CD4-positive, alpha-beta T cell (primary cell): ENCODE results near the gene ANAPC5. TPM values are rescaled to one million over a fixed set of nuclear protein-coding genes. Genes with fewer than 3 reads are reported as not detected.
A peak's percentile ranks its signal among the peaks of the same experiment; 100 is the strongest.

Experiments
- ATAC-seq: fragments of 200-7000 bp; cut with Tn5 transposase; one replicate; pipeline ENCODE4 v1.10.0; 2022; ENCODE audit warnings: mild to moderate bottlenecking; ENCODE audit not compliant: poor library complexity
- CTCF ChIA-PET: fragments of 350-600 bp; sonication (Branson Sonifier 250); formaldehyde crosslinking; loops from one replicate; lab custom pipeline; 2021; ENCODE audit warnings: antibody characterized with exemption, inconsistent platforms; lab: Charles Lee
- POLR2A ChIA-PET: fragments of 350-600 bp; sonication (Branson Sonifier 250); formaldehyde crosslinking; loops from one replicate; lab custom pipeline; 2021; ENCODE audit warnings: antibody characterized with exemption, inconsistent platforms; lab: Charles Lee
- DNase-seq, 14 experiments: peaks; one replicate each; pipeline ENCODE4 v3.0.0-alpha.2; 2013 to 2020; ENCODE audit warnings: mixed read lengths in 2 of 14
- H3K27ac ChIP-seq, 2 donors: one replicate each; pipeline versions ENCODE4 v1.5.1 to v1.7.0; 2013; ENCODE audit warnings: low read length in 2 of 2, low read depth in 1 of 2, mild to moderate bottlenecking in 1 of 2
- H3K27me3 ChIP-seq, 2 experiments: 1 replicate in 1 of 2; 2 replicates in 1 of 2; pipeline versions ENCODE4 v1.6.1 to v1.7.0; 2013; ENCODE audit warnings: low read length in 2 of 2, control low read depth in 1 of 2, mild to moderate bottlenecking in 1 of 2, moderate library complexity in 1 of 2; ENCODE audit not compliant: insufficient read depth in 2 of 2, control insufficient read depth in 1 of 2
- H3K36me3 ChIP-seq: one replicate; pipeline ENCODE4 v1.6.1; 2013; ENCODE audit warnings: low read length, control low read depth; ENCODE audit not compliant: insufficient read depth
- H3K4me1 ChIP-seq: one replicate; pipeline ENCODE4 v1.6.1; 2013; ENCODE audit warnings: low read length, control low read depth; ENCODE audit not compliant: insufficient read depth
- H3K4me3 ChIP-seq: one replicate; pipeline ENCODE4 v1.5.1; 2013; ENCODE audit warnings: mild to moderate bottlenecking, low read length, moderate library complexity
- H3K9me3 ChIP-seq, 2 experiments: 1 replicate in 1 of 2; 2 replicates in 1 of 2; pipeline versions ENCODE4 v1.6.1 to v1.7.0; 2013; ENCODE audit warnings: low read length in 2 of 2, mild to moderate bottlenecking in 2 of 2, control low read depth in 1 of 2, moderate library complexity in 1 of 2; ENCODE audit not compliant: control insufficient read depth in 1 of 2, insufficient read depth in 1 of 2
- H3K27ac Mint-ChIP-seq: one replicate; pipeline ENCODE4 v1.8.0; 2020; ENCODE audit warnings: mixed read lengths
- H3K27me3 Mint-ChIP-seq: one replicate; pipeline ENCODE4 v1.8.0; 2021; ENCODE audit warnings: mixed read lengths
- H3K36me3 Mint-ChIP-seq: one replicate; pipeline ENCODE4 v1.8.0; 2021; ENCODE audit warnings: low read depth, mixed read lengths
- H3K4me1 Mint-ChIP-seq: one replicate; pipeline ENCODE4 v1.8.0; 2021; ENCODE audit warnings: low read depth, mixed read lengths
- H3K4me3 Mint-ChIP-seq: one replicate; pipeline ENCODE4 v1.8.0; 2020; ENCODE audit warnings: mild to moderate bottlenecking, mixed read lengths
- H3K9me3 Mint-ChIP-seq: one replicate; pipeline ENCODE4 v1.8.0; 2020; ENCODE audit warnings: mixed read lengths
- CTCF ChIP-seq: fragments of 200-600 bp; IDR thresholded peaks from one replicate; pipeline ENCODE4 v1.8.0; 2022; ENCODE audit warnings: antibody characterized with exemption, mild to moderate bottlenecking
- intact Hi-C, 2 experiments: fragments of 100-400 bp; cut with DNase I in 1 of 2; cut with micrococcal nuclease in 1 of 2; formaldehyde crosslinking; loops; one replicate each; pipeline versions ENCODE4 v1.15.1 to v1.9.0; 2023 to 2025; cut with DNase I, micrococcal nuclease
- polyA plus RNA-seq, 2 donors: library from polyadenylated mRNA; unstranded; fragments of 120-200 nt; gene quantifications; one replicate each; pipeline ENCODE4 v1.2.1, GENCODE V29; 2013
- total RNA-seq, 174 experiments: library from RNA in 2 of 174; stranded (reverse) in 2 of 174; gene quantifications; one replicate each; pipeline ENCODE4 v1.2.3 and lab custom pipeline; 2021 to 2026

Gene ANAPC5, protein sequence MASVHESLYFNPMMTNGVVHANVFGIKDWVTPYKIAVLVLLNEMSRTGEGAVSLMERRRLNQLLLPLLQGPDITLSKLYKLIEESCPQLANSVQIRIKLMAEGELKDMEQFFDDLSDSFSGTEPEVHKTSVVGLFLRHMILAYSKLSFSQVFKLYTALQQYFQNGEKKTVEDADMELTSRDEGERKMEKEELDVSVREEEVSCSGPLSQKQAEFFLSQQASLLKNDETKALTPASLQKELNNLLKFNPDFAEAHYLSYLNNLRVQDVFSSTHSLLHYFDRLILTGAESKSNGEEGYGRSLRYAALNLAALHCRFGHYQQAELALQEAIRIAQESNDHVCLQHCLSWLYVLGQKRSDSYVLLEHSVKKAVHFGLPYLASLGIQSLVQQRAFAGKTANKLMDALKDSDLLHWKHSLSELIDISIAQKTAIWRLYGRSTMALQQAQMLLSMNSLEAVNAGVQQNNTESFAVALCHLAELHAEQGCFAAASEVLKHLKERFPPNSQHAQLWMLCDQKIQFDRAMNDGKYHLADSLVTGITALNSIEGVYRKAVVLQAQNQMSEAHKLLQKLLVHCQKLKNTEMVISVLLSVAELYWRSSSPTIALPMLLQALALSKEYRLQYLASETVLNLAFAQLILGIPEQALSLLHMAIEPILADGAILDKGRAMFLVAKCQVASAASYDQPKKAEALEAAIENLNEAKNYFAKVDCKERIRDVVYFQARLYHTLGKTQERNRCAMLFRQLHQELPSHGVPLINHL
- 10 to 100 TPM; 88.2 to 96.2 TPM for total RNA-seq
- polyA plus RNA-seq (2013, experiment 1 of 2), result 118 TPM
- 135 TPM for polyA plus RNA-seq (2013, experiment 2 of 2)
- total RNA-seq (lab: John Stamatoyannopoulos, UW), result 117 to 300 (median 221) reads per million in 172 experiments

DNA sequence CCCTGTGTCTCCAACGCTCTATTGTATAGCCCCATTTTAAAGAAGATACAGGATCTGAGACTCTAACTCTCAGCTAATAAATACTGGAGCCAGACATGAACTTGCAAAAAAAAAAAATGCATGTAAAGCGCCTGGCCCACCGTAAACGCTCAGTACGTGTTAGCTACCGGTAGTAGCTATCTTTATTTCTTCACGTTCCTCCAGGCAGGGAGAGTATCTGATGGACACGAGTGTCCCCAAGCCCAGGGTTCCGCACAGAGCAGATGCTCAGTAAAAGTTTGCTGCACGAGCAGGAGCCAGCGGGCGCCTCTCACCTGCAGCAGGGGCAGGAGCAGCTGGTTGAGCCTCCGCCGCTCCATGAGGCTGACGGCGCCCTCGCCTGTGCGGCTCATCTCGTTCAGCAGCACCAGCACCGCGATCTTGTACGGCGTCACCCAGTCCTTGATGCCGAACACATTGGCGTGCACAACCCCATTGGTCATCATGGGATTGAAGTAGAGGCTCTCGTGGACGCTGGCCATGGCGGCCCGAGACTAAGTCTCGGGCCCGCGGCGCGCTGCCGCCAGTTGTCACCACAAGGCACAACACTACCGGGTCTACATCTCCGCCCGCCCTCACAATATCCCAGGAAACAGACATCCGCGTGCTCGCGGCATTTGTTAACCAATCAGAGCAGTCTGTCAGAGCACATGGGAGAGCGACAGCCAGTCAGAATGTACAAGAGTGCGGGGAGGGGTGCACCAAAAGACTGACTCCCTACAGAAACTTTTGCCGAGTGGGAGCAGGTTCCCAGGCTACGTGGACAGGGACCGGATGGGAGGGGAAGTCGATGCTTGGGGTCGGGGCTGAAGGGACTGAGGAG is at the start of gene ANAPC5:
ANAPC5 (minus strand) TSS at position 592 of the 862 bp plus-strand sequence; CDS start at position 521, 71 bp downstream.
- Histone ChIP-seq H3K36me3 (peaks cover 5% of the 10 kb centered on the region), H3K9me3 (no peaks in the 10 kb centered on the region), H3K27ac (peak within 1 kb of the TSS; percentile 54 to 59), H3K4me1 (peaks cover 32% of the 10 kb centered on the region), H3K4me3 (peak within 1 kb of the TSS; percentile 67), H3K27me3 (no peaks in the 10 kb centered on the region)
- peaks cover 36% of the 10 kb centered on the region for H3K4me1 Mint-ChIP-seq
- peaks cover 4% of the 10 kb centered on the region for H3K27me3 Mint-ChIP-seq
- peaks cover 22% of the 10 kb centered on the region for H3K36me3 Mint-ChIP-seq
- H3K27ac Mint-ChIP-seq, result peak within 1 kb of the TSS; percentile 87
- no peaks in the 10 kb centered on the region for H3K9me3 Mint-ChIP-seq
- ChIA-PET CTCF (interaction anchor here (1.0 to 1.9 kb wide), 4 partner anchors 17 to 127 kb away, joined by 4 to 10 read pairs (median 6); no protein-coding TSS in a partner anchor), POLR2A (interaction anchor here (0.8 to 2.8 kb wide), 7 partner anchors 10 to 1174 kb away, joined by 3 to 52 read pairs (median 4); partner anchors contain the start of genes CAMKK2, RNF34, RNU4-2 and RSRC2)
- peak within 1 kb of the TSS; percentile 95 for H3K4me3 Mint-ChIP-seq
- peak; percentile 97 for ATAC-seq
- intact Hi-C loops, result loop anchor here (1.0 to 5.0 kb wide), 6 partner anchors 48 to 535 kb away; partner anchors contain the start of genes CAMKK2 (in 2 of the 2), RNF34 (in 2 of the 2) and PSMD9 (in 1 of the 2)
- peak; percentile 20 for TF ChIP-seq CTCF
- peak; percentile 80 to 97 (median 86) for DNase-seq

DNA sequence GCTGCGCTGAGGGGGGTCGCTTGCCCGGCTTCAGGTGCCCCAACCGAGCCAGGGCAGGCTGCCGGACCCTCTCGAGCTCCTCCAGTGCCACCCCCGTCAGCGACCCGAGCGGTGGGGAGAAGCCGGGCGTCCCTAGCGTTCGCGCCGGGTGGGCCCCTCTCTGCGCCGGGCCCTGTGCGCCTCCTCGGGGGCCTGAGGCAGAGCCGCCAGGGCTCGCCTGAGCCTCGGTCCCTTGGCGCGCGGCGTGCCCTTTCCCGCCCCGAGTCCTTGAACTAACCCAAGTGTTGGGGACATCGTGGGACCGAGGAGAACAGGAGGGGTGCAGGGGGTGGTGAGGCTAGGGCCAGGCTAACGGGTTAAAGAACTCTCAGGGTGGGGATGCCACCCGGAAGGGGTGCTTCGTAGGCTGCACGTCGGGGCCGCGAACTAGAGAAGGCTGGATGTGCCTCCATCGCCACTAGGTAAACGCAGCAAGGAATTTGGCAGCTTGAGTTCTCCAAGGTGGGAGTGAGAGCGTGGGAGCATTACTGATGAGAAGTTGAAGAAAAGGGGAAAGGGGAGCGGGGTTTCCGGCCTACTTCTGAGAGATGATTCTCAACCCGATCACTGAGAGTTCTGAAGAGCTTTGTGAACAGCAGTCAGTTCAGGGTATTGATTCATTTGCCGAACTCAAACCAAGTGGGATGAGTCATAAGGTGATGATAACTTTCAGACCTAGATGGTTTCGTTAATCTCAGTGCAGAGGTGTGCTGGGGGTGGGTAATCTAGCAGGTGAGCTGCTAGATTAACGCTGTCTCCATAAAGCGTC is 48.3 kb upstream of the ANAPC5 start:
- Mint-ChIP-seq H3K4me3 (peak overlapping the region; percentile 83), H3K27me3 (no peaks in the 10 kb centered on the region), H3K4me1 (peaks cover 52% of the 10 kb centered on the region), H3K36me3 (peaks cover 26% of the 10 kb centered on the region), H3K27ac (peak overlapping the region; percentile 93), H3K9me3 (no peaks in the 10 kb centered on the region)
- no peaks in the 10 kb centered on the region for H3K9me3 ChIP-seq
- CTCF ChIA-PET, result interaction anchor here (1.0 to 1.9 kb wide), 6 partner anchors 11 to 394 kb away, joined by 3 to 6 read pairs (median 4); partner anchors contain the start of gene ANAPC5
- intact Hi-C loops, result loop anchor here (1.0 kb wide), 2 partner anchors 48 to 67 kb away; partner anchors contain the start of gene ANAPC5 (in 2 of the 2)
- TF ChIP-seq CTCF, result no peak
- peak; percentile 33 to 79 (median 48) for DNase-seq
- POLR2A ChIA-PET, result interaction anchor here (0.6 to 4.2 kb wide), 34 partner anchors 9 to 1833 kb away, joined by 3 to 52 read pairs (median 4); partner anchors contain the start of genes ANAPC5, CAMKK2, KNTC1 and MLEC
- H3K4me1 ChIP-seq, result peaks cover 25% of the 10 kb centered on the region
- peak; percentile 59 for ATAC-seq
- H3K27ac ChIP-seq, result peak overlapping the region; percentile 91 to 93
- H3K27me3 ChIP-seq, result no peaks in the 10 kb centered on the region
- H3K36me3 ChIP-seq, result peaks cover 13% of the 10 kb centered on the region
- peak overlapping the region; percentile 91 for H3K4me3 ChIP-seq
